GM21737 (cell line): ENCODE measurements around the gene PEAK1.
"Not testable (repeated sequence)": the region's sequence is repeated elsewhere in the genome, so short reads cannot be mapped to it uniquely, and the experiment has no call there.

ENCODE experiments used
- ATAC-seq: cut with Tn5 transposase; IDR thresholded peaks from one replicate; pipeline ENCODE4 v1.9.1; 2021; ENCODE audit warnings: mild to moderate bottlenecking, moderate library complexity; ENCODE audit not compliant: unreplicated experiment

Gene PEAK1

GRCh38 chr15:77426871-77427270 is 7.0 kb upstream of the PEAK1 start:
- ATAC-seq = no peak

DNA sequence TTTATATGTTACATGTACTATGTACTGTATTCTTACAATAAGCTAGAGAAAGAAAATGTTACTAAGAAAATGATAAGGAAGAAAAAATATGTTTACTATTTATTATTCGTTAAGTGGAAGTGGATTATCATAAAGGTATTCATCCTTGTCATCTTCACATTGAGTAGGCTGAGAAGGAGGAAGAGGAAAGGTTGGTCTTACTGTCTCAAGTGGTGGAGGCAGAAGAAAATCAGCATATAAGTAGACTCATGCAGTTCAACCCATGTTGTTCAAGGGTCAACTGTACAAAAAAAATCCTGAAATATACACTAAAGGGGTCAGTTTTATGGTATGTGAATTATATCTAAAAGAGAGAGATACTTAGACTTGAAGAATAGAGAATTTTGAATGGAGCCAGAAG is 6.5 kb upstream of the PEAK1 start:
- ATAC-seq = no peak

DNA sequence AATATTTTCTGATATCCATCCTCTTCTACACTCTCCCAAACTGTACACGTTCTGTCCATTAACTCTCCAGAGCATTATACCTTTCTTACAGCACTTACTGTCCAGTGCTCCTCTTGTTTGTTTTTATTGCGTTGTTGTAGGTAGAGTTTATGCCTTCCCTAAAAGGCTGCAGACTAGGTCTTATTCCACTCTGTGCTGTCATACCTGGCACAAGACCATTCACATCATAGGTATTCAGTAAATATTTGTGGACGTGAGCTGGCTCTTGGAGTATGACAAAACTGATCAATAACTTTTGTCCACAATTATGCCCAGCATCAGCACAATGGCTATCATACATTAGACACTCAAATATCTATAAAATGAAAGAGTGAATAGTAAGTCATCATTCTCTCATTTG is 5.2 kb upstream of the PEAK1 start:
- no peak for ATAC-seq

GRCh38 chr15:77421370-77421700 is 1.4 kb upstream of the PEAK1 start:
- ATAC-seq = no peak

GRCh38 chr15:77420610-77421369 is 886 bp upstream of the PEAK1 start, which contains the start of gene HMG20A:
TSS of gene HMG20A (plus strand) at chr15:77420888. CDS start at chr15:77458408, 37,520 bp downstream.
- peak; percentile 28 for ATAC-seq

GRCh38 chr15:77418966-77419835 is 703 bp downstream of the PEAK1 start:
- peak; percentile 30 for ATAC-seq

DNA sequence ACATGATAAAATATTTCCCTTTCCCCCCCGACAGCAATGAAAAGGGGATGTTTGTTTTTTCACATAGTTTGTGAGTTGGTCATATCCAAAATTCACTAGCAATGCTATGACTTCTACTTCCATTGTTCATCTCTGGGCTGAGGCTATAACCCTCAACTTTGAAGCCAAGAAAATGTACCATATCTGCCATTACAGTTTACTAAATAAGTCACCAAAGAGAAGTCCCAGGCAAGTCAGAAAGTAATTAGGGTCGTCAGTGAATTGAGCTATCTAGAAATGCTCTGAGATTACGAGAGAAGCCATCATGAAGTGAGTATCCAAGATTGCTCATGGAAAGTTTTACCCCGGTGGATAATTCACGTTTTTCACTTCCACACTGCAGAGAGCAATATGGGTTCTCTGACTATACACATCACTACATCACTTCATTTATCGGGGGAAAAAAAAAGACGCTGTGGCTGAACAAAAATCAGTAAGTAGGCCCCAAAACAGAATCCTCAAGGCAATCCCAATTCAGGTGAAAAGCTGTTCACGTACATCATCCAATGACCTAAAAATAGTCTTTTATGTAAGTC is 1.4 kb downstream of the PEAK1 start:
- ATAC-seq = no peak

DNA sequence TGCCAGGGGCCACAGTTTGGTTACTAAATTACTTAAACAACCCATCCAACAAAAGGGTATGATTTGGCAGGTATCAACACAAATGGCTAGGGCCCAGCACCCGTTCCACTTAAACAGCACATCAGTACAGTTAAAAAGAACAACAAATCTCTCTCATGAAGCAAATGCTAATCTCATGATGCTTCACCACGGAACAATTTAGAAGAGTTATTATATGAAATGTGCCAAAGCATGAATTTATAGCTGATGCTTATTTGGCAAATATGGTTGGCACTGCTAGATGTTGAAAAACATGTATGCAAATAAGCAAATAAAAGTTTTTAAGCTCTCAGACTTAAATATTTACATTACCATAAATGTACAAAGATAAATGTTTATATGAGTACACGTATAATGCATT is 2.3 kb downstream of the PEAK1 start:
- no peak for ATAC-seq

DNA sequence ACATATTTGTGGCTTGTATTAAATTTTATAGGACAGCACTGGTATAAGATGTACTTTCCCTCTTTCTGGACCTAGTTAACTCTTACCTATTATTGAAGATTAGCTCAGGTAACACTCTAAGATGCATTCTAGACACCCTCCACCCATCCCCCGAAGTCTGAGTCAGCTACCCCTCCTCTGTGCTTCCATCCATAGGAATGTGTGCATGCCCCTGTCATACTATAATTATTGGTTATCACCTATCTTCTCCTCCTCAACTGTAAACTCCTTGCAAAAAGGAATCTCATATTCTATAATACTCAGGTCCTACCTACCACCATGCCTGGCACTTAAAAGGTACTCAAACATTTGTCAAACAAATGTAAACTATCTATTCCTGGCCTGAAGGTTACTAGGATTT is 3.0 kb downstream of the PEAK1 start:
- no peak for ATAC-seq

DNA sequence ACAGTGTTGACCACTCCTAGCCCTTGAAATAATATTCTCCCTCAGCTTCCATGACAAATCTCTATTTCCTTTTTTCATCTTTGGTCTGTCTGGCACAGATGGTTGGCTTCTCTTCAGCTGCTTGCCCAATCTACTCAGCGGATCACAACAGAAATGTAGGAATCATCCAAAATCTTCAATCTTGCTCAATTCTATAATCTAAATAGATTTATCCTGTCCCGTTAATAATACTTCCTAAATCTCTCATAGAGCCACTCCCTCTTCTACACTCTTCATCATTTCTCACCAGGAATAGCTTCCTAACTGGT is 3.8 kb downstream of the PEAK1 start:
- no peak for ATAC-seq

- ATAC-seq = no peak
Measured at GRCh38 chr15:77415450-77416147, 4.3 kb downstream of the PEAK1 start.

DNA sequence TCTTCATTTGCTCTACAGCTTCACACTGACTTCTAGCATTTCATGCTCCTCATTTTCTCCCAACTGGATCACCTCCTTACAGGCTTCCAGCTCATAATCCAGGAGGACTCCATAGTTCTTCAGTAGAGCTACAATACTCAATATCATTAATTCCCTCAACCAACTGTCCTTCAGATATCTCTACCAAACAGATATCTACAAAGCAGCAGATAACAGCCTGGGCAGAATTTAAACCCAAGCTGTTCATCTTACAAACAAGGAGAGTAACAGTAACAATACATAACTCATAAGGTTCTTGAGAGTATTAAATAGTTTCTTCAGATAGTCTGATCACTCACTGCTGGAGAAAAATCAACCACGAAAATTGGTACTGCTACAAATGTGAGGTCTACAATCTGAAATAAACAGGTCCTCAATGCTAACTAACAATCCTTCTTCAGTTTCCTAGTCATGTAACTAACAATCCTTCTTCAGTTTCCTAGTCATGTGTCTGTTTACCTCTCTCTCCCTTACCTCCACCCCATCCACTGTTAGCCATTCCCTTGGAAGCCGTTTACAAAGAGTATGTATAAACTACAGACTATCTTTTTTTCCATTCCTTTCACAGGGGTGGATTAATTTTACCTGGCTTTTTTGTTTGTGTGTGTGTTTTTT is 5.0 kb downstream of the PEAK1 start:
- ATAC-seq = no peak

DNA sequence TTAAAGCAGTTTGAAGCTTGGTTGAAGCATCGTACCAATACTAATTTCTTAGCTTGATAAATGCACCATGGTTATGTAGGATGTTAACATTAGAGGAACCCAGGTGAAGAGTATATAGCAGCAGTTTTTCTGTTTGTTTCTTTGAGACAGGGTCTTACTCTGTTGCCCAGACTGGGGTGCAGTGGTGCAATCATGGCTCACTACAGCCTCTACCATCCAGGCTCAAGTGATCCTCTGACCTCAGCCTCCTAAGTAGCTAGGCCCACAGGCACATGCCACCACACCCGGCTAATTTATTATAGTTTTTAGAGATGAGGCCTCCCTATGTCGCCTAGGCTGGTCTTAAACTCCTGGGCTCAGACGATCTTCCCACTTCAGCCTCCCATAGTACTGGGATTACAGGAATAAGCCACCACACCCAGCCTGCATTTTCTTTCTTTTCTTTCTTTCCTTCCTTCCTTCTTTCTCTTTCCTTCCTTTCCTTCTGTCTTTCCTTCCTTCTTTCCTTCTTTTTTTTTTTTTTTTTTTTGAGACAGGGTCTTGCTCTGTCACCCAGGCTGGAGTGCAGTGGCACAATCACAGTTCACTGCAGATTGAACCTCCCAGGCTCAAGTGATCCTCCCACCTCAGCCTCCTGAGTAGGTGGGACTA is 6.1 kb downstream of the PEAK1 start:
- no peak for ATAC-seq

DNA sequence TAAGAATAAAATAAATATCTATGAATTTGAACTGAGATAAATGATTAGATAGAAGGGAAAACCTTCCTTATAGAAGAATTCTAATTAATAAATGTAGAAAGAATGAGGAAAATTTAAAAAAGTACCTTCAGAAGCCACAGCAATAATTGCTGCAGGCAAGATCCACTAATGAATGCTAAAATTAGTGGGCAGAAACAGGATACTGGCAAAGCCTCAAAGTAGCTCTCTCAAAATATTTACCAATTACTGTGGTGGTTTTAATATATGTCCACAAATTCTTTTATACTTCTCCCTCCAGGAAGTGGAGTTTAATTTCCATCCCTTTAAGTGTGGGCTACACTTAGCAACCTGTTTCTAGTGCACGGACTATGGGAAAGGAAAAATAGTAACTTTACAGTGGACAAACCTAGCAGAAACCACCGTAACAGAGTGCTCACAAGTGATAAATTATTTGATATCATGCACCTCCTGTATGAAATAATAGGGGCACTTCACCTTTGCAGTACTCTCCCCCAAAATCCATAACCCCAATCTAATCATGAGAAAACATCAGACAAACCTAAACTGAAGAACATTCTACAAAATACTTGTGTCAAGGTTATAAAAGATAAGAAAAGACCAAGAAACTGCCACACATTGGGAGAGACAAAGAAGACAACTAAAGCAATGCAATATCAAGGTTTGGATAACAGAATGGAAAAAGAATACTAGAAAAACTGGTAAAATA is 6.8 kb downstream of the PEAK1 start:
- ATAC-seq = no peak

DNA sequence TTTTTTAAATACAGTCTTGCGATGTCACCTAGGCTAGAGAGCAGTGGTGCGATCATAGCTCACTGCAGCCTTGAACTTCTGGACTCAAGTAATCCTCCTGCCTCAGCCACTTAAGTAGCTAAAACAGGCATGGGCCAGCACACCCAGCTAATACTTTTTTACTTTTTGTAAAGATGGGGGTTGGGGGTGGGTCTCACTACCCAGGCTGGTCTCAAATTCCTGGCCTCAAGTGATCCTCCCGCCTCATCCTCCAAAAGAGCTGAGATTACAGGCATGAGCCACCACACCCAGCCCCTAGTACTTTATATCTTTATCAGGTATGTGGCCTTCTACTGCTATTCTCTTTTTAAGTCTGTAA is 8.3 kb downstream of the PEAK1 start:
- ATAC-seq = no peak

- ATAC-seq = no peak
Measured at GRCh38 chr15:77410701-77411618, 8.9 kb downstream of the PEAK1 start.

DNA sequence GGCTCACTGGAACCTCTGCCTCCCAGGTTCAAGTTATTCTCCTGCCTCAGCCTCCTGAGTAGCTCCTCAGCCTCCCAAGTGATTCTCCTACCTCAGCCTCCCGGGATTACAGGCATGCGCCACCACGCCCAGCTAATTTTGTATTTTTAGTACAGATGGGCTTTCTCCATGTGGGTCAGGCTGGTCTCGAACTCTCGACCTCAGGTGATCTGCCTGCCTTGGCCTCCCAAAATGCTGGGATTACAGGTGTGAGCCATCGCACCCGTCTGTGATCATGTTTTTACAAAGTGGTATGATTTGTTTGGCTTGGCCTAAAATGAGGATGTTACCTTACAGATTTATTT is 9.8 kb downstream of the PEAK1 start:
- not testable (repeated sequence) for ATAC-seq

DNA sequence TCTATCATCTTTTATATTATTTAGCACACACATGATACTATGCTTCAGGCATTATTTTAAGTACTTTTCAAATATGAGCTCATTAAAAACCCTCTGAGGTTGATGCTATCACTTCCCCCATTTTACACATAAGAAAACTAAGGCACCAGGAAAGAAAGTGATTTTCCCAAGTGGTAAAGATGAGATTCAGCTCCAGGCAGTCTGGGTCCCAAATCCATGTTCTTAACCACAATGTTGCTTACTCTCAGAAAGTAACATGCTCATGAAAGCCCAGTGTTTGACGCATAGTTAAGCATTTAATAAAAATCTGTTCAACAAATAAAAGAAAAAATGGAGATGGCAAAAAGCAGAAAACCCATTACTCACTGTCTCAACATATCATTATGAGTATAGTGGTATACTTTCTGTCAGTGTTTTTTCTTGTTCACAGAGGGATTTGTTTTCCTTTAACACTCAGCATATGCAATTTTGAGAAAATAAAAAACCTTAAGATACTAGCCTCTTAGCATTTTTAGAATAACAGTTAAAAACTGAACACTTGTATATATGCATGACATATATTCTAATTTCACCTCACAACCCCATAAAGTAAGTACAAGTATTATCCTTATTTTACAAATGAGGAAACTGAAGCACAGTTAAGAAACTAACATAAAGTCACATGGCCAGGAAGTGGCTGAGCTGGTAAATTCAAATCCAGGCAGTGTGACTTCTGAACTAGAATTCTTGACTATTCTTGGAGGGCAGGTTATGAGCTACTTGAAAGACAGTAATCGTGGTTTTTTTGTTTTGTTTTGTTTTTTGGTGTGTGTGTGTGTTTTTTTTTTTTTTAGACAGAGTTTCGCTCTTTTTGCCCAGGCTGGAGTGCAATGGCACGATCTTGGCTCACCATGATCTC is 10.4 kb downstream of the PEAK1 start:
- ATAC-seq = peak; percentile 56
